Measurements from ENCODE around the gene RBM20. TPM values are rescaled to one million over a fixed set of nuclear protein-coding genes. Genes with fewer than 3 reads are reported as not detected.
A peak's percentile ranks its signal among the peaks of the same experiment; 100 is the strongest.

Gene RBM20
- total and polyA plus RNA-seq, 2 of the 13 experiments (the other 11 are each of a cell fraction or from before 2014, with no cell fraction given), result 0.02 to 0.22 TPM

- TF ChIP-seq GATAD2A (CRISPR knock-in tag; IDR thresholded peaks at IDR 0.05), result peak; percentile 56; the same call in 1 of the 2 replicates
- TF ChIP-seq E2F2 (CRISPR knock-in tag; IDR thresholded peaks at IDR 0.05; ENCODE audit: borderline replicate concordance), result no peak
- no peak for TF ChIP-seq ZNF251 (CRISPR knock-in tag; IDR thresholded peaks at IDR 0.05)
- TF ChIP-seq, protein P1, sequence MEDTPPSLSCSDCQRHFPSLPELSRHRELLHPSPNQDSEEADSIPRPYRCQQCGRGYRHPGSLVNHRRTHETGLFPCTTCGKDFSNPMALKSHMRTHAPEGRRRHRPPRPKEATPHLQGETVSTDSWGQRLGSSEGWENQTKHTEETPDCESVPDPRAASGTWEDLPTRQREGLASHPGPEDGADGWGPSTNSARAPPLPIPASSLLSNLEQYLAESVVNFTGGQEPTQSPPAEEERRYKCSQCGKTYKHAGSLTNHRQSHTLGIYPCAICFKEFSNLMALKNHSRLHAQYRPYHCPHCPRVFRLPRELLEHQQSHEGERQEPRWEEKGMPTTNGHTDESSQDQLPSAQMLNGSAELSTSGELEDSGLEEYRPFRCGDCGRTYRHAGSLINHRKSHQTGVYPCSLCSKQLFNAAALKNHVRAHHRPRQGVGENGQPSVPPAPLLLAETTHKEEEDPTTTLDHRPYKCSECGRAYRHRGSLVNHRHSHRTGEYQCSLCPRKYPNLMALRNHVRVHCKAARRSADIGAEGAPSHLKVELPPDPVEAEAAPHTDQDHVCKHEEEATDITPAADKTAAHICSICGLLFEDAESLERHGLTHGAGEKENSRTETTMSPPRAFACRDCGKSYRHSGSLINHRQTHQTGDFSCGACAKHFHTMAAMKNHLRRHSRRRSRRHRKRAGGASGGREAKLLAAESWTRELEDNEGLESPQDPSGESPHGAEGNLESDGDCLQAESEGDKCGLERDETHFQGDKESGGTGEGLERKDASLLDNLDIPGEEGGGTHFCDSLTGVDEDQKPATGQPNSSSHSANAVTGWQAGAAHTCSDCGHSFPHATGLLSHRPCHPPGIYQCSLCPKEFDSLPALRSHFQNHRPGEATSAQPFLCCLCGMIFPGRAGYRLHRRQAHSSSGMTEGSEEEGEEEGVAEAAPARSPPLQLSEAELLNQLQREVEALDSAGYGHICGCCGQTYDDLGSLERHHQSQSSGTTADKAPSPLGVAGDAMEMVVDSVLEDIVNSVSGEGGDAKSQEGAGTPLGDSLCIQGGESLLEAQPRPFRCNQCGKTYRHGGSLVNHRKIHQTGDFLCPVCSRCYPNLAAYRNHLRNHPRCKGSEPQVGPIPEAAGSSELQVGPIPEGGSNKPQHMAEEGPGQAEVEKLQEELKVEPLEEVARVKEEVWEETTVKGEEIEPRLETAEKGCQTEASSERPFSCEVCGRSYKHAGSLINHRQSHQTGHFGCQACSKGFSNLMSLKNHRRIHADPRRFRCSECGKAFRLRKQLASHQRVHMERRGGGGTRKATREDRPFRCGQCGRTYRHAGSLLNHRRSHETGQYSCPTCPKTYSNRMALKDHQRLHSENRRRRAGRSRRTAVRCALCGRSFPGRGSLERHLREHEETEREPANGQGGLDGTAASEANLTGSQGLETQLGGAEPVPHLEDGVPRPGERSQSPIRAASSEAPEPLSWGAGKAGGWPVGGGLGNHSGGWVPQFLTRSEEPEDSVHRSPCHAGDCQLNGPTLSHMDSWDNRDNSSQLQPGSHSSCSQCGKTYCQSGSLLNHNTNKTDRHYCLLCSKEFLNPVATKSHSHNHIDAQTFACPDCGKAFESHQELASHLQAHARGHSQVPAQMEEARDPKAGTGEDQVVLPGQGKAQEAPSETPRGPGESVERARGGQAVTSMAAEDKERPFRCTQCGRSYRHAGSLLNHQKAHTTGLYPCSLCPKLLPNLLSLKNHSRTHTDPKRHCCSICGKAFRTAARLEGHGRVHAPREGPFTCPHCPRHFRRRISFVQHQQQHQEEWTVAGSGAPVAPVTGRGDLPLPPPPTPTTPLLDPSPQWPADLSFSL (CRISPR knock-in tag; IDR thresholded peaks at IDR 0.05), result 0 out of 2 replicates have a peak, but pooled peaks have one; percentile 46
- no peak for TF ChIP-seq SOX6 (IDR thresholded peaks at IDR 0.05)
- TF ChIP-seq SOX6 (CRISPR knock-in tag; IDR thresholded peaks at IDR 0.05), result peak; percentile 66
- TF ChIP-seq NPAS2 (CRISPR knock-in tag; IDR thresholded peaks at IDR 0.05; ENCODE audit: borderline replicate concordance), result no peak
- no peak for TF ChIP-seq ZFP41 (CRISPR knock-in tag; IDR thresholded peaks at IDR 0.05; ENCODE audit: borderline replicate concordance)
- TF ChIP-seq RXRB (CRISPR knock-in tag; IDR thresholded peaks at IDR 0.05; ENCODE audit: borderline replicate concordance), result peak; percentile 66
- TF ChIP-seq GABPA (IDR thresholded peaks at IDR 0.05; ENCODE audit: low read depth, low read length), result no peak
- TF ChIP-seq GABPA (CRISPR knock-in tag; IDR thresholded peaks at IDR 0.05; ENCODE audit: low read depth), result no peak
- TF ChIP-seq, protein P2, sequence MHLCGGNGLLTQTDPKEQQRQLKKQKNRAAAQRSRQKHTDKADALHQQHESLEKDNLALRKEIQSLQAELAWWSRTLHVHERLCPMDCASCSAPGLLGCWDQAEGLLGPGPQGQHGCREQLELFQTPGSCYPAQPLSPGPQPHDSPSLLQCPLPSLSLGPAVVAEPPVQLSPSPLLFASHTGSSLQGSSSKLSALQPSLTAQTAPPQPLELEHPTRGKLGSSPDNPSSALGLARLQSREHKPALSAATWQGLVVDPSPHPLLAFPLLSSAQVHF (CRISPR knock-in tag; IDR thresholded peaks at IDR 0.05), result no peak
- TF ChIP-seq IKZF5 (CRISPR knock-in tag; IDR thresholded peaks at IDR 0.05), result no peak
- TF ChIP-seq ZNF556 (CRISPR knock-in tag; IDR thresholded peaks at IDR 0.05; ENCODE audit: borderline replicate concordance), result no peak
- peak; percentile 73; the same call in 1 of the 2 replicates for TF ChIP-seq NCOR1 (IDR thresholded peaks at IDR 0.05; ENCODE audit: borderline replicate concordance, low read length)
- no peak for TF ChIP-seq TAF1 (CRISPR knock-in tag; IDR thresholded peaks at IDR 0.05)
Observed at GRCh38 chr10:110774069-110775019, 130.2 kb downstream of the RBM20 start (continued).
